Trophoblast cell (in vitro differentiated cells and primary cell): ENCODE data around the gene ANKRD35.

ENCODE experiments used
- DNase-seq, 2 donors: peaks; one replicate each; pipeline ENCODE4 v3.0.0-alpha.2; 2016
- H2AFZ ChIP-seq: 2 replicates; pipeline ENCODE4 v1.6.1; 2013; ENCODE audit warnings: low read length, moderate library complexity, mild to moderate bottlenecking; ENCODE audit not compliant: insufficient read depth, poor library complexity
- H2AK5ac ChIP-seq: 2 replicates; pipeline ENCODE4 v1.6.1; 2013; ENCODE audit warnings: mild to moderate bottlenecking, low read length
- H2BK120ac ChIP-seq: 2 replicates; pipeline ENCODE4 v1.6.1; 2013; ENCODE audit warnings: low read length, mild to moderate bottlenecking, moderate library complexity; ENCODE audit not compliant: insufficient read depth, poor library complexity
- H2BK12ac ChIP-seq: 2 replicates; pipeline ENCODE4 v1.6.1; 2013; ENCODE audit warnings: mild to moderate bottlenecking, low read length, moderate library complexity
- H2BK5ac ChIP-seq: 2 replicates; pipeline ENCODE4 v1.6.1; 2013; ENCODE audit warnings: low read length, low read depth, moderate library complexity, mild to moderate bottlenecking; ENCODE audit not compliant: poor library complexity
- H3K14ac ChIP-seq: 2 replicates; pipeline ENCODE4 v1.6.1; 2013; ENCODE audit warnings: mild to moderate bottlenecking, low read length
- H3K18ac ChIP-seq: 2 replicates; pipeline ENCODE4 v1.6.1; 2013; ENCODE audit warnings: mild to moderate bottlenecking, low read length
- H3K23ac ChIP-seq: 2 replicates; pipeline ENCODE4 v1.6.1; 2013; ENCODE audit warnings: low read length
- H3K27ac ChIP-seq: 2 replicates; pipeline ENCODE4 v1.5.1; 2013; ENCODE audit warnings: low read depth, mild to moderate bottlenecking, inconsistent platforms, low read length, moderate library complexity
- H3K27me3 ChIP-seq: 2 replicates; pipeline ENCODE4 v1.6.1; 2013; ENCODE audit warnings: inconsistent platforms, mild to moderate bottlenecking, low read length, moderate library complexity; ENCODE audit not compliant: insufficient read depth
- H3K36me3 ChIP-seq, 2 experiments: 1 replicate in 1 of 2; 2 replicates in 1 of 2; pipeline ENCODE4 v1.6.1; 2013; ENCODE audit warnings: low read length in 2 of 2, mild to moderate bottlenecking in 2 of 2, moderate library complexity in 1 of 2; ENCODE audit not compliant: insufficient read depth in 2 of 2, control insufficient read depth in 1 of 2
- H3K4ac ChIP-seq: 2 replicates; pipeline ENCODE4 v1.6.1; 2013; ENCODE audit warnings: low read depth, mild to moderate bottlenecking, low read length, moderate library complexity
- H3K4me1 ChIP-seq, 2 experiments: 1 replicate in 1 of 2; 2 replicates in 1 of 2; pipeline ENCODE4 v1.6.1; 2013; ENCODE audit warnings: low read length in 2 of 2, mild to moderate bottlenecking in 2 of 2, moderate library complexity in 1 of 2; ENCODE audit not compliant: insufficient read depth in 2 of 2, control insufficient read depth in 1 of 2
- H3K4me2 ChIP-seq: 2 replicates; pipeline ENCODE4 v1.6.1; 2013; ENCODE audit warnings: inconsistent platforms, mild to moderate bottlenecking, low read length, moderate library complexity
- H3K4me3 ChIP-seq: 2 replicates; pipeline ENCODE4 v1.5.1; 2013; ENCODE audit warnings: mild to moderate bottlenecking, low read depth, low read length, inconsistent platforms
- H3K79me1 ChIP-seq: one replicate; pipeline ENCODE4 v1.6.1; 2013; ENCODE audit warnings: low read length
- H3K79me2 ChIP-seq: 2 replicates; pipeline ENCODE4 v1.6.1; 2013; ENCODE audit warnings: low read length, mild to moderate bottlenecking; ENCODE audit not compliant: control insufficient read depth, insufficient read depth, poor library complexity
- H3K9ac ChIP-seq: 2 replicates; pipeline ENCODE4 v1.6.1; 2013; ENCODE audit warnings: mild to moderate bottlenecking, low read length
- H3K9me3 ChIP-seq: 2 replicates; pipeline ENCODE4 v1.6.1; 2013; ENCODE audit warnings: low read depth, mild to moderate bottlenecking, control low read depth, inconsistent platforms, low read length; ENCODE audit not compliant: insufficient read depth
- H4K12ac ChIP-seq: 2 replicates; pipeline ENCODE4 v1.6.1; 2013; ENCODE audit warnings: low read depth, mild to moderate bottlenecking, low read length, moderate library complexity
- H4K8ac ChIP-seq: 2 replicates; pipeline ENCODE4 v1.6.1; 2013; ENCODE audit warnings: low read depth, mild to moderate bottlenecking, low read length, moderate library complexity
- H4K91ac ChIP-seq: one replicate; pipeline ENCODE4 v1.6.1; 2013; ENCODE audit warnings: low read depth, mild to moderate bottlenecking, low read length, moderate library complexity
- WGBS: extraction: QIAGEN DNeasy Blood & Tissue Kit; methylation state at CpG from one replicate; pipeline ENCODE4 v1.1.7; 2013; ENCODE audit warnings: missing lambda C conversion rate; ENCODE audit not compliant: insufficient read length, insufficient coverage; ENCODE audit errors: extremely low coverage; 5-methylcytosine and 5-hydroxymethylcytosine counted together

Gene ANKRD35

GRCh38 chr1:145871994-145872924 is 13.4 kb downstream of the ANKRD35 start:
- no peak overlapping the region for H3K4me3 ChIP-seq
- peak overlapping the region; percentile 72 for H4K8ac ChIP-seq
- H4K12ac ChIP-seq: peak overlapping the region; percentile 31
- no peak overlapping the region for H3K4ac ChIP-seq
- no CpG with 5 or more reads among the region's 47 CpGs for WGBS
- no peak overlapping the region for H3K27ac ChIP-seq
- H2BK12ac ChIP-seq: no peak overlapping the region
- no peaks in the 10 kb centered on the region for H3K36me3 ChIP-seq
- H3K79me1 ChIP-seq: no peaks in the 10 kb centered on the region
- peaks cover 4% of the 10 kb centered on the region for H3K9me3 ChIP-seq
- no peak overlapping the region for H3K14ac ChIP-seq
- H2AFZ ChIP-seq: peak overlapping the region; percentile 59
- no peak overlapping the region for H3K23ac ChIP-seq
- no peak overlapping the region for H3K18ac ChIP-seq
- H3K9ac ChIP-seq: no peak overlapping the region
- no peak for DNase-seq
- peak overlapping the region; percentile 71 for H3K4me2 ChIP-seq
- H3K79me2 ChIP-seq: no peaks in the 10 kb centered on the region
- H4K91ac ChIP-seq: no peak overlapping the region
- no peak overlapping the region for H2BK5ac ChIP-seq
- H3K27me3 ChIP-seq: peaks cover 15% of the 10 kb centered on the region
- peaks cover 4 to 6% of the 10 kb centered on the region in 2 experiments for H3K4me1 ChIP-seq
- H2AK5ac ChIP-seq: no peak overlapping the region
- H2BK120ac ChIP-seq: no peak overlapping the region

DNA sequence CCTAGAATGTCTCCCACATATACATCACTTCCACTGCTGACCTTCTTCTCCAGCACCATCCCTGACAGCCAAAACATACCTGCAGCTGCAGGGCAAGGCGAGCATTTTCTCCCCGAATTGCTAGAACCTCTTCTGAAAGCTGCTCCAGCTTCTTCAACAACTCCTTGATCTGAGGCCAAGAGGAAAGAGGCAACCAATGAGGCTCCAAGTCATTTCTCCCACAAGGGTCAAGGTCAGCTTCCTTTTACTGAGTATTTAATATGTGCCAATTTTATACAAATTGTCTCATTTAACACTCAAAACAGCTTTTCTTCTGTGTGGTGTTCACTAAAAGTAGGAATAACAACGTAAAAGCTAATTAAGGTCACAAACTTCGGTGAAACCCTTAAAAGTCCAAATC is 17.4 kb downstream of the ANKRD35 start:
- H3K9me3 ChIP-seq: peaks cover 4% of the 10 kb centered on the region
- H2BK120ac ChIP-seq: no peak overlapping the region
- no peak overlapping the region for H3K4me2 ChIP-seq
- no peak overlapping the region for H3K14ac ChIP-seq
- H3K4me3 ChIP-seq: no peak overlapping the region
- H4K8ac ChIP-seq: no peak overlapping the region
- H2AK5ac ChIP-seq: no peak overlapping the region
- H3K36me3 ChIP-seq: no peaks in the 10 kb centered on the region
- peaks cover 15% of the 10 kb centered on the region for H3K27me3 ChIP-seq
- no peak overlapping the region for H2AFZ ChIP-seq
- peaks cover 4 to 6% of the 10 kb centered on the region in 2 experiments for H3K4me1 ChIP-seq
- no peak for DNase-seq
- WGBS: no CpG with 5 or more reads among the region's 4 CpGs
- no peaks in the 10 kb centered on the region for H3K79me2 ChIP-seq
- no peak overlapping the region for H2BK5ac ChIP-seq
- no peaks in the 10 kb centered on the region for H3K79me1 ChIP-seq
- no peak overlapping the region for H3K9ac ChIP-seq
- H4K91ac ChIP-seq: no peak overlapping the region
- no peak overlapping the region for H3K23ac ChIP-seq
- no peak overlapping the region for H4K12ac ChIP-seq
- H3K4ac ChIP-seq: no peak overlapping the region
- H2BK12ac ChIP-seq: no peak overlapping the region
- H3K18ac ChIP-seq: no peak overlapping the region
- no peak overlapping the region for H3K27ac ChIP-seq

- H3K27ac ChIP-seq: no peak overlapping the region
- H4K91ac ChIP-seq: no peak overlapping the region
- H3K18ac ChIP-seq: no peak overlapping the region
- no CpG with 5 or more reads among the region's 5 CpGs for WGBS
- no peaks in the 10 kb centered on the region for H3K27me3 ChIP-seq
- H3K79me1 ChIP-seq: peaks cover 4% of the 10 kb centered on the region
- H2BK5ac ChIP-seq: no peak overlapping the region
- no peak overlapping the region for H3K9ac ChIP-seq
- H3K79me2 ChIP-seq: peaks cover 2% of the 10 kb centered on the region
- peaks cover 3% of the 10 kb centered on the region in 2 experiments for H3K4me1 ChIP-seq
- no peak overlapping the region for H3K23ac ChIP-seq
- H3K14ac ChIP-seq: no peak overlapping the region
- H4K12ac ChIP-seq: no peak overlapping the region
- no peak for DNase-seq
- peaks cover 1% of the 10 kb centered on the region for H3K9me3 ChIP-seq
- no peaks in the 10 kb centered on the region for H3K36me3 ChIP-seq
- no peak overlapping the region for H4K8ac ChIP-seq
- no peak overlapping the region for H2BK12ac ChIP-seq
- no peak overlapping the region for H3K4ac ChIP-seq
- no peak overlapping the region for H2AFZ ChIP-seq
- no peak overlapping the region for H3K4me3 ChIP-seq
- H2BK120ac ChIP-seq: no peak overlapping the region
- no peak overlapping the region for H2AK5ac ChIP-seq
- no peak overlapping the region for H3K4me2 ChIP-seq
Observed at GRCh38 chr1:145863282-145864018, 22.2 kb downstream of the ANKRD35 start.

DNA sequence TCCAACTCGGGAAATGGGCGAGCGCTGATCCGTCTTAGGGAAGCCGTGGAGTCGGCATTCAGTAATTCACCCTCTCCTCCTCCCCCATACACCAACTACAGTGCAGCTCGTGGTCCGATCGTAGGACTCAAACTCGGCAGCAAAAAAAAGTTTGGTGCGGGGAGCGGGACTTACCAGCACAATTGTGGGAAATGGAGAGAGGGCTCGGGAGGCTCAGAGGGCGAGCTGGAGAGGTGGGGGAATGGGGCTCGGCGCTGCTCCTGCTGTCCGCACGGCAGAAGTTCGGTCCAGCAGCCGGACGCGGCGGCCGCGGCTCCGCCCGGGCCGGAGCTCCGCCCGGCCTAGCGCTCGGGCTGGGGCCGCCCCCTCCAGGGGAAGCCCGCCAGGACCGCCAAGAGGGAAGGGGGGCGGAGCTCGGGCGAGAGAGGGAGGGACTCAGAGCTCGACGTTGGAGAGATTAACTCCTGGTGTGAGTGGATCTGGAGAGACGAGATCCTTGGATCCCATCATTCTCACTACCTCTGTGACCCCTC is 26.1 kb downstream of the ANKRD35 start:
- peaks cover 3 to 6% of the 10 kb centered on the region in 2 experiments for H3K4me1 ChIP-seq
- peak overlapping the region; percentile 63 for H3K18ac ChIP-seq
- H3K23ac ChIP-seq: no peak overlapping the region
- H3K27ac ChIP-seq: peak overlapping the region; percentile 15
- H3K9ac ChIP-seq: peak overlapping the region; percentile 62
- no peak overlapping the region for H4K12ac ChIP-seq
- H3K79me2 ChIP-seq: peaks cover 2% of the 10 kb centered on the region
- peak overlapping the region; percentile 98 for H2AFZ ChIP-seq
- no peak overlapping the region for H2BK12ac ChIP-seq
- H4K8ac ChIP-seq: peak overlapping the region; percentile 44
- H3K36me3 ChIP-seq: peaks cover 21 to 24% of the 10 kb centered on the region in 2 experiments
- peaks cover 5% of the 10 kb centered on the region for H3K79me1 ChIP-seq
- peak; percentile 91 to 93 for DNase-seq
- peak overlapping the region; percentile 34 for H2BK5ac ChIP-seq
- H3K14ac ChIP-seq: peak overlapping the region; percentile 38
- no peak overlapping the region for H3K4ac ChIP-seq
- H3K4me2 ChIP-seq: peak overlapping the region; percentile 99
- H2AK5ac ChIP-seq: no peak overlapping the region
- peak overlapping the region; percentile 56 for H2BK120ac ChIP-seq
- H3K4me3 ChIP-seq: peak overlapping the region; percentile 90
- WGBS: no CpG with 5 or more reads among the region's 41 CpGs
- no peaks in the 10 kb centered on the region for H3K27me3 ChIP-seq
- peak overlapping the region; percentile 30 for H4K91ac ChIP-seq
- H3K9me3 ChIP-seq: no peaks in the 10 kb centered on the region
